HEK293T (cell line): ENCODE results near the gene STAC2.

Experiments used
- BHLHE40 ChIP-seq: fragments of 450-650 bp; IDR thresholded peaks from 2 replicates; pipeline ENCODE4 v1.6.1; 2016; ENCODE audit warnings: mild to moderate bottlenecking, moderate library complexity, borderline replicate concordance
- HDGF ChIP-seq: fragments of 450-650 bp; IDR thresholded peaks from 2 replicates; pipeline ENCODE4 v1.6.1; 2017; ENCODE audit warnings: antibody characterized with exemption, borderline replicate concordance
- SP1 ChIP-seq: fragments of 450-650 bp; IDR thresholded peaks from 2 replicates; pipeline ENCODE4 v1.6.1; 2017
- SUZ12 ChIP-seq: fragments of 450-650 bp; IDR thresholded peaks from 2 replicates; pipeline ENCODE4 v1.6.1; 2016; ENCODE audit warnings: mild to moderate bottlenecking
- ZNF384 ChIP-seq: fragments of 450-650 bp; IDR thresholded peaks from 2 replicates; pipeline ENCODE4 v1.6.1; 2016

DNA sequence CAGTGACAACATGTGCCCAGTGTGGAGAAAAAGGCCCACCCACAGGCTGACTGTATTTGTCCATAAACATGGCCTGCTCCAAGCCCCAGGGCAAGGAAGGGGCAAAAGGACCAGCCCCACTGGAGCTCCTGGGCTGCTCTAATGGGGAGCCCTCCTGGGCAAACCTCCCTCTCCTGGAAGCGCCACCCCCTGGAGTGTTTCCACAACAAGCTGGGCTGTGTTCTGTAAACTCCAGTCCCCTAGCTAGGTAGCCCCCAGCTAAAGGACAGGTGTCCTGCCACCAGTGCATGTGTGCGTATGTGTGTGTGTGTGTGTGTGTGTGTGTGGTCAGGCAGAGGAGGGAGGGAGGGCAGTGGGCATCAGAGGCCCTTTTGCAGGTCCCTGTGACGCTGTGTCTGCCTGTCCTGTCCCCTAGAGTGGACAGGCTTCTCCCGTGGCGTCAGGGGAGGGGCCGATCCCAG is 11.3 kb upstream of the STAC2 start:
- TF ChIP-seq ZNF384 (no peak), SUZ12 (no peak), SP1 (no peak), BHLHE40 (no peak), HDGF (no peak)
